Stimulated activated CD4-positive, alpha-beta T cell treated with anti-CD3 and anti-CD28 coated beads, Interleukin-4, amount 100 ng/mL, for 48 hours (primary cell): ENCODE results near the gene BAG2.

Experiments used
- DNase-seq, 2 donors: peaks; one replicate each; pipeline ENCODE4 v3.0.0-alpha.2; 2020; ENCODE audit warnings: low read depth in 2 of 2

BAG2 gene

GRCh38 chr6:57172136-57173055, at the start of gene BAG2:
Gene BAG2 (plus strand): TSS chr6:57172326. CDS start chr6:57172698, 372 bp downstream.
- DNase-seq: peak; percentile 84 to 92

GRCh38 chr6:57123111-57123510, 49.0 kb upstream of the BAG2 start:
- no peak for DNase-seq

DNA sequence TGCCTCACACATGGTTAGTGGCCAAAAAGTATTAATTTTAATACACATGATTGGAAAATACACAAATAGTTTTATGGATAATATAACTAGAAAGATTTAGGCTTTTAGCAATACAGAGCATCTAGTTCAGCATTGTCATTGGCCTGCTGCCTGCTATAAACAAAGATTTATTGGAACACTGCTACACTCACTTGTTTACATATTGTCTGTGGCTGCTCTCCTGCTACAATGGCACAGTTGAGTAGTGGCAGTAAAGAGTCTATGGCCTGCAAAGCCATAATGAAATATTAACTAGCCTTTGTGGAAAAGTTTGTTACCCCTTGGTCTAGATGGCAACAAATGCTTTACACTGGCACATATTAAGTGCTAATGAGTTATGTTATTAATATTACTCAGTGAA, 44.4 kb upstream of the BAG2 start:
- no peak for DNase-seq

DNA sequence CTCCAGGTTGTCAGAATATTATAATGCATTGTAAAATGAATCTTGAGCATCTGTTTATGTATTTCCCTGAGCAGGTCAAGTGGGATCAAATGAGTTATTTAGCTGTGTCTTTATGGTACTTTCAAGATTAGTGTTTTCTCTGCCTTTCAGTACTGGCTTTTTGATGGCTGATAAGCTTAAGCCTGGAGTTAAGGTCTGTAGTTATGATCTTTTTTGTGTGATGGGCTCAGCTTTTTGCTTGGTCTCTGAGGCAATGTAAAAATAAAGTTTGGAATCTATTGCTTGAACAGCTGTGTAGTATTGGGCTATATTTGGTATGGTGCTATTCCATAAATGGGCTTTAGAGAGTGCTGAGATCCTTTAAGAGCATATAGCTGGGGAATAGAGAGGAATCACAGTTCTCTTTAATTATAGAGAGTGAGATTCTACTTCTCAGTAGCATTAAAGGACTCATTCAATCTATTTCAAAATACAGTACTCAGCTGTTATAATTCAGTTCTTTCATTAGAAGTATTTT, 41.4 kb upstream of the BAG2 start:
- no peak for DNase-seq

DNA sequence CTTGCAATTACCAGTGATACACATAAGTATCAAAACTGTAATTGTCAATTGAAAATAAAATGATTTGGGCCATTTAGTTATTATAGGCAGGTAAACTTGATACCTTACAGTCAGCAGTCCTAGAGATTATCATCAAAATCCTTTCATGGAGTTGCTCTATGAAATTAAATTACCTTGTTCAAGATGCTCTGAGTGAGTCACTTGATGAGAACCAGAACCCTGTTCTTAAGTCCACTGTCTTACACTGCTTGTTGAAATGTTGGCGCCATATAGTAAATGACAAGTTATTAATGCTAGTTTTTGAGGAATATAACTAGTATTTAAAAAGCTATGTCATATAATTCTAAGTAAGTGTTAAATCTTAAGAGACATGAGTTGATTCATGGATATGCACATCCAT, 37.2 kb upstream of the BAG2 start:
- no peak for DNase-seq

DNA sequence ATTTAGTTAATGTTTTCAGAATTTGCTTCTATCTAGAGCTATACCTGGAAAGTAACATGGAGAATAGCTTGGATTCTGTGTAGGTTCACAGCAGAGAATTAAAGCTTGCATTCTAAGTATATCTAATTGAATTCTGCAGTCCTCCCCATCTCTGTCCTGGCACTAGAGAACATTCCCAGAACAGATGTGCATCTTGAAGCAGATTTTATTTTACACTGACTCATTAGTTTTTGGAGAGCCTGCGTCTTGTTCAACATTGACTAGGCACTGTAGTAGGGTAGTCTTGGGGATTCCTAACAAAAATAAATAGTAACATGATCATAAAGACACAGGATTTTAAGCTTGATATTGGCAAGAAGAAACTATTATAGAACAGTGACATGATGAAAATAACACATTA, 36.2 kb upstream of the BAG2 start:
- DNase-seq: no peak

DNA sequence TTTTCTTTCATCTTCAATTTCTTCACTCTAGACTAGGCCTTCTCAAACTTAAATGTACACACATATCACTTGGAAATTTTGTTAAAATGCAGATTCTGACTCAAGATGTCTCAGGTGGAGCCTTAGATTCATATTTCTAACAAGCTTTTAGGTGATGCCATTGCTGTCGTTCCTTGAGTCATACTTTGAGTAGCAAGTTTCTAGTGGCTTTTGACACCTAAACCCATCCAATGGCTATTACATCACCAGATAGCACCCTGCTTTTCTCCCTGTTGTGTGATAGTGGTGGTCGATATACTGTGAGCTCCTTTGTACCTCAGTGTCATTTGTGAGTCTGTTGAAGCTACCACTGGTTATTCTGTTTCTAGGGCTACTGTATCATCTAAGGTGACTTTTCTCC, 34.8 kb upstream of the BAG2 start:
- DNase-seq: no peak

DNA sequence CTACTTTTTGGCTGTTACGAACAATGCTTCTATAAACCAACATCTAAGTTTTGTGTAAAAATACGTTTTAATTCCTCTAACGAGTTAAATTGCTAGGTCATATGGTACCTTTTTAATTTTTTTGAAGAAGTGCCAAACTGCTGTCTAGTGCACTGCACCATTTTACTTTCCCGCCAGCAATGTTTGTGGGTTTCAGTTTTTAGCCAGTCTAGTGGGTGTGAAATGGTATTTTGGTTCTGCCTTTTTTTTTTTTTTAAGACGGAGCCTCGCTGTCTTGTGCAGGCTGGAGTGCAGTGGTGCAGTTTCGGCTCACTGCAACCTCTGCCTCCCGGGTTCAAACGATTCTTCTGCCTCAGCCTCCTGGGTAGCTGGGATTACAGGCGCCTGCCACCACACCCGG, 34.1 kb upstream of the BAG2 start:
- DNase-seq: no peak

GRCh38 chr6:57141451-57142177, 30.5 kb upstream of the BAG2 start:
- DNase-seq: no peak

DNA sequence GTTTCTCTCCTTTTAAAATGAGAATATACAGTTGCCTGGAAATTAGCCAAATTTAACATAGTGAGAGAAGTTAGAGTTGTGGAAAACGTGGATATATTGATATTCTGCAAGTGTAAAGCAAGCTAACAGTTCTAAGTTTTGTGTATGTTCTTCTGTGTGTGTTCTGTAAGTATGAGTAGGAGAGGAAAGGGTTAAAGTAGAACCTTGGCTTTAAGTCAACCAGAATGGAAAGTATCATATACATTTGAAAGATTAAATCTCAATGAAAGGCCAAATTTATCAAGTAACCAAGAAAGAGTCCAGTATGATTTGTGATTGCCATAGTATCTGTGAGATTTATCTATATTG, 30.0 kb upstream of the BAG2 start:
- DNase-seq: no peak

- no peak for DNase-seq
Measured at GRCh38 chr6:57143690-57144089, 28.4 kb upstream of the BAG2 start.

DNA sequence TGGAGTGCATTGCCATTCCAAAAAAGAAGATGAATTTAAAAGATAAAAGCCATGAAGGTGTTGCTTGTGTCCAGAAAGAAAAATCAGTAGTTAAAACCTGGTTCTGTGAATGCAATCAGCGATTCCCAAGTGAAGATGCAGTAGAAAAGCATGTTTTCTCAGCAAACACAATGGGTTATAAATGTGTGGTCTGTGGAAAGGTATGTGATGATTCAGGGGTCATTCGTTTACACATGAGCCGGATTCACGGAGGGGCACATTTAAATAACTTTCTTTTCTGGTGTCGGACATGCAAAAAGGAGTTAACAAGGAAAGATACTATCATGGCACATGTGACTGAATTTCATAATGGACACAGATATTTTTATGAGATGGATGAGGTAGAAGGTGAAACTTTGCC, 24.7 kb upstream of the BAG2 start:
- DNase-seq: no peak

GRCh38 chr6:57147955-57148858, 23.9 kb upstream of the BAG2 start:
- DNase-seq: peak in 1 of 2 donors; percentile 1

DNA sequence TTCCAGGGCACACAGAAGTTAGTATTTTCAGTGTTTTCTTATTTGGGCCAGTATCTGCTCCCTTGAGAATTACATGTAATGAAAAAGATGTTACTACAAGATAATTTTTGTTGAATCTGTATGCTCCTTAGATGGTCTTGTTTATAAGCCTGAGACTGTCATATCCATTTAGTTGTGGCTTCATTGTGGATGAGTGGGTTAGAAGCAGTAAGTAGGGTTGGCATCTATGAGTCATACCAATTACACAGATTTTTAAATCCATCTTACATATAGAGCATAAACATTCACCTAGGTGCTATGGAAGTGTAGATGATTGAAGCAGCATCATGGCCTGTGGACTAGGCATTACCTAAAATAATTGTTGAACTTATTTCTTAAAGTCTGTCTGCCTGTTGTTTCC, 13.5 kb upstream of the BAG2 start:
- no peak for DNase-seq

GRCh38 chr6:57159127-57159526, 13.0 kb upstream of the BAG2 start:
- no peak for DNase-seq

GRCh38 chr6:57162028-57162427, 10.1 kb upstream of the BAG2 start:
- no peak for DNase-seq

DNA sequence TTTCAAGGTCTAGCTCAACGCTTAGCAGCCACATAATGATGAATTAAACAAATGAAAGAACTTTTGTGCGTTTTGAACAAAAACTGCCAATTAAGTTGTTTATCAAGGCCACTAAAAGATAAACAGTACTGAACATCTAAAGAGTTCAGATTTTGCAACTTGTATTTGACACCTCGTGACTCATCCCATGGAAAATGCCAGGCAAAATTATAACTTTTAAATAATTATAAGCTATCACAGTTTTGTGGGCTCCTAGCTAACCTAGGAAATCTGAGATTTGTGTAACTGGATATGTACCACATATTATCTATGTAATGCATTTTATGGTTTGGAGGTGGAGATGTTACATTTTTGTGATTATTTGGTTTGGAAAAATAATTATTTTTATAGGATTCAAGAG, 9.6 kb upstream of the BAG2 start:
- DNase-seq: no peak

DNA sequence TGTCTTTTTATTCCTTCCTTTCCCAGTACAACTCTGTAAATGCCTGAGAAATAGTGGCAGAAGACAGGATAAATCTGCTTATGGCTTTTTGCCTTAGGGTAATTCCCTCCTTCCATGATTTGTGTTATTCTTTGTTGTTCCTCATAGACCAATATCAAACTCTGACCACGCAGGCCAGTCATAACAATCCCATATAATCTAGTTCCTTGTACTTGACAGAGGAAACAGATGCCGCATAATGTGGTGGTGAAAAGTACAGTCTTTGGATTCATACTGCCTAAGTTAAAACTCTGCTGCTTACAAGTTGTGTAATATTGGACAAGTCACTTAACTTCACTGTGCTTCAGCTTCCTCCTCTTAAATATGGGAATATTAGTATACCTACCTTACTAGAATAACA, 8.2 kb upstream of the BAG2 start:
- DNase-seq: no peak

GRCh38 chr6:57165080-57165479, 7.0 kb upstream of the BAG2 start:
- no peak for DNase-seq

GRCh38 chr6:57173056-57173885, 1.1 kb downstream of the BAG2 start:
- peak; percentile 6 to 19 for DNase-seq

- no peak for DNase-seq
Measured at GRCh38 chr6:57173886-57174510, 1.9 kb downstream of the BAG2 start.
